Peyer's patch (tissue), 4 donors: ENCODE results near the gene CFAP77. TPM values are rescaled to one million over a fixed set of nuclear protein-coding genes. Genes with fewer than 3 reads are reported as not detected.

Experiments
- DNase-seq, 3 donors: peaks; one replicate each; pipeline ENCODE4 v3.0.0-alpha.2; 2017 to 2019
- H3K27ac ChIP-seq, 4 donors: fragments of 200-600 bp; sonication (generic); one replicate each; pipeline ENCODE4 v1.5.1; 2016 to 2019
- H3K27me3 ChIP-seq, 2 donors: fragments of 200-600 bp; sonication (generic); one replicate each; pipeline ENCODE4 v1.5.1; 2019
- H3K36me3 ChIP-seq, 3 donors: fragments of 200-600 bp; sonication (generic); one replicate each; pipeline ENCODE4 v1.5.1; 2016 to 2019
- H3K4me1 ChIP-seq, 4 donors: fragments of 200-600 bp; sonication (generic); one replicate each; pipeline ENCODE4 v1.5.1; 2016 to 2019
- H3K4me3 ChIP-seq, 4 donors: fragments of 200-600 bp; sonication (generic); 1 replicate in 3 of 4; 2 replicates in 1 of 4; pipeline ENCODE4 v1.5.1; 2016 to 2019; ENCODE audit warnings: mild to moderate bottlenecking in 1 of 4
- H3K9me3 ChIP-seq, 4 donors: fragments of 200-600 bp; sonication (generic); one replicate each; pipeline ENCODE4 v1.5.1; 2016 to 2019; ENCODE audit warnings: mild to moderate bottlenecking in 1 of 4
- POLR2A ChIP-seq, 2 donors: fragments of 450-650 bp; IDR thresholded peaks; one replicate each; pipeline ENCODE4 v1.5.1; 2017; ENCODE audit warnings: antibody characterized with exemption in 2 of 2, mild to moderate bottlenecking in 2 of 2, moderate library complexity in 2 of 2
- small RNA-seq, 2 donors: library from RNA; depleted of rRNA; stranded (forward); fragments of <200 nt; gene quantifications; one replicate each; pipeline ENCODE3, GENCODE V24; 2016
- total RNA-seq, 4 donors: library from RNA; depleted of rRNA; stranded (reverse); fragments of >200 nt; gene quantifications; one replicate each; pipeline ENCODE4 v1.1.0, GENCODE V29; 2016
- TF ChIP-seq, protein P1 (sequence below), 6 experiments: fragments of 450-650 bp in 4 of 6; fragments of 200-600 bp in 2 of 6; sonication (generic) in 1 of 6; IDR thresholded peaks; one replicate each; pipeline ENCODE4 v1.5.1; 2017 to 2019; ENCODE audit warnings: antibody characterized with exemption in 6 of 6, mild to moderate bottlenecking in 3 of 6, moderate library complexity in 1 of 6

Gene CFAP77
- total RNA-seq, 4 donors from 2014 or later, result not detected

DNA sequence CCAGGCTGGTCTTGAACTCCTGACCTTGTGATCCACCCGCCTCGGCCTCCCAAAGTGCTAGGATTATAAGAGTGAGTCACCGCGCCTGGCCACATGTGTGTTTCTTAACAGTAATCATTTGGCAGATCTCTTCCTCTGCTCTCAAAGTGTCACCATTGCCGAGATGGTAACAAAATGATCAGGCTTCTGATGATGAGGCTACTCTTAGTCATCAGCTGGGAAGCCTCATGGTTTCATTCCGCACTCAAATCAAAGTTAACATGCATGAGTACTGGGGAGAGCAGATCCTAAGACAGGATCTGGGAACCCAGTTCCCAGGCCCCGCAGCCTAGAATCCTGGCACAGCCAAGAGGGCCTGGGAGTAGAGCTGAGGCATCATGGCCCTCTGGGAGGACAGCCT, 199.8 kb downstream of the CFAP77 start:
- no peak overlapping the region for H3K27ac ChIP-seq
- no peak for DNase-seq
- no peaks in the 10 kb centered on the region for H3K9me3 ChIP-seq
- no peaks in the 10 kb centered on the region for H3K27me3 ChIP-seq
- H3K4me3 ChIP-seq, result no peak overlapping the region
- no peaks in the 10 kb centered on the region for H3K4me1 ChIP-seq
- TF ChIP-seq POLR2A (IDR thresholded peaks at IDR 0.05), result no peak
- TF ChIP-seq, protein P1, sequence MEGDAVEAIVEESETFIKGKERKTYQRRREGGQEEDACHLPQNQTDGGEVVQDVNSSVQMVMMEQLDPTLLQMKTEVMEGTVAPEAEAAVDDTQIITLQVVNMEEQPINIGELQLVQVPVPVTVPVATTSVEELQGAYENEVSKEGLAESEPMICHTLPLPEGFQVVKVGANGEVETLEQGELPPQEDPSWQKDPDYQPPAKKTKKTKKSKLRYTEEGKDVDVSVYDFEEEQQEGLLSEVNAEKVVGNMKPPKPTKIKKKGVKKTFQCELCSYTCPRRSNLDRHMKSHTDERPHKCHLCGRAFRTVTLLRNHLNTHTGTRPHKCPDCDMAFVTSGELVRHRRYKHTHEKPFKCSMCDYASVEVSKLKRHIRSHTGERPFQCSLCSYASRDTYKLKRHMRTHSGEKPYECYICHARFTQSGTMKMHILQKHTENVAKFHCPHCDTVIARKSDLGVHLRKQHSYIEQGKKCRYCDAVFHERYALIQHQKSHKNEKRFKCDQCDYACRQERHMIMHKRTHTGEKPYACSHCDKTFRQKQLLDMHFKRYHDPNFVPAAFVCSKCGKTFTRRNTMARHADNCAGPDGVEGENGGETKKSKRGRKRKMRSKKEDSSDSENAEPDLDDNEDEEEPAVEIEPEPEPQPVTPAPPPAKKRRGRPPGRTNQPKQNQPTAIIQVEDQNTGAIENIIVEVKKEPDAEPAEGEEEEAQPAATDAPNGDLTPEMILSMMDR (IDR thresholded peaks at IDR 0.05), result no peak
- H3K36me3 ChIP-seq, result peaks cover 0 to 68% (median 0%) of the 10 kb centered on the region in 3 donors

DNA sequence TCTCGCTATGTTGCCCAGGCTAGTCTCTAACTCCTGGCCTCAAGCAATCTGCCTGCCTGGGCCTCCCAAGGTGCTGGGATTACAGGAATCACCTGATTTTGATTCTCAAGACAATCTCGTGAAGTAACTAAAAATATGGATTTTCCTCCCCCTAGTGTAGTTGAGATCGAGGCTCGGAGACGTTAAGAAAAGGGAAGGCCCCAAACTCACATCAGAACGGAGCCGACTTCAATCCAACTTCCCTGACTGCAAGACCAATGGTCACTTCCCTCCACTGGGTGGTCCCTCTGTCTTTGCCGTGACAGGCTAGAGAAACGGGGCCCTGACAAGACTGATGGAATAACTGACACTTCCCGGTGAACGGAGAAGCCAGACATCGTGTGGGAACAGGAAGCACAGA, 200.7 kb downstream of the CFAP77 start:
- no peak for DNase-seq
- no peak for TF ChIP-seq POLR2A (IDR thresholded peaks at IDR 0.05)
- H3K36me3 ChIP-seq, result peaks cover 0 to 65% (median 0%) of the 10 kb centered on the region in 3 donors
- H3K27ac ChIP-seq, result no peak overlapping the region
- H3K27me3 ChIP-seq, result no peaks in the 10 kb centered on the region
- no peaks in the 10 kb centered on the region for H3K9me3 ChIP-seq
- no peaks in the 10 kb centered on the region for H3K4me1 ChIP-seq
- no peak overlapping the region for H3K4me3 ChIP-seq

- Histone ChIP-seq H3K4me3 (no peak overlapping the region), H3K9me3 (no peaks in the 10 kb centered on the region), H3K27ac (no peak overlapping the region), H3K27me3 (no peaks in the 10 kb centered on the region), H3K4me1 (no peaks in the 10 kb centered on the region), H3K36me3 (peaks cover 0 to 50% (median 0%) of the 10 kb centered on the region in 3 donors)
- TF ChIP-seq, protein P1 (IDR thresholded peaks at IDR 0.05), result no peak
- TF ChIP-seq POLR2A (IDR thresholded peaks at IDR 0.05), result no peak
- no peak for DNase-seq
Measured at GRCh38 chr9:132614324-132614723, 204.3 kb downstream of the CFAP77 start.

DNA sequence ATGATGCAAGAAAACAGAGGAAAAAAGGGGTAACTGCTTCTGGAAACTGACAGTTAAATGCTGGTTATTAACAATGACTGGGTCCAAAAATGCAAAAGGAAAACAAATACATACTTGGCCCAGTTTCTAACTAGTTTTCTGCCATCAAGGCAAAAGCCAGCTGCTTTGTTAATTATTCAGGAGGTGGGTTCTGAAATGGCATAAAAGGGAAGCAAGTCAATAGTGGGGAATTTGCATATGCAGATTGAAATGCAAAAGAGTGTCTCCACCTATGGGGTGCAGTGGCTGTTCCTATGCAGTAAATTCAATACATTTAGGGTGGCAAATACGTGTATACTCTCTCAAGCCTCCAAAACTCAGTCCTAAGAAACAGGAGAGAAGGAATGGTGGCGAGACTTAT, 205.8 kb downstream of the CFAP77 start:
- H3K9me3 ChIP-seq, result no peaks in the 10 kb centered on the region
- H3K36me3 ChIP-seq, result peaks cover 0 to 39% (median 0%) of the 10 kb centered on the region in 3 donors

GRCh38 chr9:132616725-132617124, 206.7 kb downstream of the CFAP77 start:
- TF ChIP-seq, protein P1 (IDR thresholded peaks at IDR 0.05), result no peak
- TF ChIP-seq POLR2A (IDR thresholded peaks at IDR 0.05), result no peak
- no peaks in the 10 kb centered on the region for H3K27me3 ChIP-seq
- peaks cover 0 to 30% (median 0%) of the 10 kb centered on the region in 3 donors for H3K36me3 ChIP-seq
- H3K4me3 ChIP-seq, result no peak overlapping the region
- H3K4me1 ChIP-seq, result no peaks in the 10 kb centered on the region
- no peak for DNase-seq
- H3K9me3 ChIP-seq, result no peaks in the 10 kb centered on the region
- no peak overlapping the region for H3K27ac ChIP-seq

More for the DNA sequence above, 205.8 kb downstream of the CFAP77 start:
- no peaks in the 10 kb centered on the region for H3K27me3 ChIP-seq
- H3K4me1 ChIP-seq, result no peaks in the 10 kb centered on the region
- TF ChIP-seq POLR2A (IDR thresholded peaks at IDR 0.05), result no peak
- TF ChIP-seq, protein P1 (IDR thresholded peaks at IDR 0.05), result no peak
- no peak overlapping the region for H3K4me3 ChIP-seq
- no peak overlapping the region for H3K27ac ChIP-seq
- no peak for DNase-seq

DNA sequence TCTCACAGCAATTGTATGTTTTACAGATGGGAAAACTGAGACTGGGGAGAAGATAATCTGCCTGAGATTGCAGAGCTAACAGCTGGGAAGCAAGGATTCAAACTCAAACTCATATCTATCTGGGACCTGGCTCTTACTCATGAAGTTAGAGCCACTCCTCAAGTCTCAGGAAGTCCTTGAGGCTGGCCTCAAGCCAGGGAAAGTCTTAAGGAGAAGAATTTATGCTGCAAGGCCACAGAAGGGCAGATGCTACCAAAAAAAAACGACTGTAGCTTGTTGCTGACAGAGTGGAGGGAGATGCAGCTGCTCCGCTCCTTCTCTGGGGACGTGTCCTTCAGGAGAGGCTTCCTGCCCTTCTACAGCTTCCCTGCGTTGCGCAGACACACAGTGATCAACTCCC, 212.1 kb downstream of the CFAP77 start:
- DNase-seq, result no peak

More for the DNA sequence above, 212.1 kb downstream of the CFAP77 start:
- H3K9me3 ChIP-seq, result no peaks in the 10 kb centered on the region
- H3K27ac ChIP-seq, result no peak overlapping the region
- no peaks in the 10 kb centered on the region for H3K27me3 ChIP-seq
- TF ChIP-seq POLR2A (IDR thresholded peaks at IDR 0.05), result no peak
- TF ChIP-seq, protein P1 (IDR thresholded peaks at IDR 0.05), result no peak
- H3K36me3 ChIP-seq, result peaks cover 0 to 16% (median 0%) of the 10 kb centered on the region in 3 donors
- H3K4me3 ChIP-seq, result no peak overlapping the region
- no peaks in the 10 kb centered on the region for H3K4me1 ChIP-seq

Small RNAs within 50 kb of the gene (small RNA-seq; reads per million reads assigned to genes)
- 0 reads per million in 2 donors for gene RNU5D-2P

Other genes with a start within 250 kb of the CFAP77 start
- 1 to 10 TPM in 2 of 4 donors, under 1 TPM in 2; 0.18 to 9.1 (median 1.0) TPM for gene NTNG2, start 248.2 kb upstream of the CFAP77 start, total RNA-seq
- gene SETX, start 55.2 kb upstream of the CFAP77 start, total RNA-seq, result 100 to 1,000 TPM in 1 of 4 donors, 10 to 100 TPM in 3; 49.7 to 106 (median 63.0) TPM
- 10 to 100 TPM in 2 of 4 donors, 1 to 10 TPM in 2; 8.9 to 26.4 (median 9.9) TPM for gene TTF1, start 3.4 kb upstream of the CFAP77 start, total RNA-seq
- not detected for gene BARHL1, start 172.4 kb downstream of the CFAP77 start, total RNA-seq